GM12875 (cell line): ENCODE measurements around the gene OSBPL1A.

ENCODE experiments used
- H3K4me3 ChIP-seq: one replicate; pipeline ENCODE4 v1.5.1; 2011; ENCODE audit warnings: low read depth, low read length, control low read depth
- CTCF ChIP-seq: IDR thresholded peaks from 2 replicates; pipeline ENCODE4 v1.5.1; 2011; ENCODE audit warnings: low read depth, mild to moderate bottlenecking, control low read depth, inconsistent platforms, low read length, moderate library complexity, borderline replicate concordance; ENCODE audit not compliant: insufficient read depth

The OSBPL1A gene

GRCh38 chr18:24180048-24180447 lies 217.6 kb downstream of the OSBPL1A start:
- no peak overlapping the region for H3K4me3 ChIP-seq
- TF ChIP-seq CTCF, result no peak

GRCh38 chr18:24177499-24178133 lies 220.0 kb downstream of the OSBPL1A start:
- no peak overlapping the region for H3K4me3 ChIP-seq
- no peak for TF ChIP-seq CTCF

GRCh38 chr18:24176727-24177416 lies 220.8 kb downstream of the OSBPL1A start:
- peak; percentile 83 for TF ChIP-seq CTCF
- peak overlapping the region; percentile 34 for H3K4me3 ChIP-seq

- no peak overlapping the region for H3K4me3 ChIP-seq
- no peak for TF ChIP-seq CTCF
These were observed 223.6 kb downstream of the OSBPL1A start for GRCh38 chr18:24173997-24174396.

GRCh38 chr18:24170360-24170759 lies 227.3 kb downstream of the OSBPL1A start:
- TF ChIP-seq CTCF, result no peak
- no peak overlapping the region for H3K4me3 ChIP-seq

- no peak overlapping the region for H3K4me3 ChIP-seq
- no peak for TF ChIP-seq CTCF
These were observed 229.1 kb downstream of the OSBPL1A start for GRCh38 chr18:24168496-24168895.

GRCh38 chr18:24161304-24161703 lies 236.3 kb downstream of the OSBPL1A start:
- TF ChIP-seq CTCF, result no peak
- no peak overlapping the region for H3K4me3 ChIP-seq
